Measurements from ENCODE around the gene ALAD. TPM values are rescaled to one million over a fixed set of nuclear protein-coding genes. Genes with fewer than 3 reads are reported as not detected.
A peak's percentile ranks its signal among the peaks of the same experiment; 100 is the strongest.

Gene ALAD
- total and polyA plus RNA-seq, 2 of the 13 experiments (the other 11 are each of a cell fraction or from before 2014, with no cell fraction given) = 21.8 to 30.1 TPM

- TF ChIP-seq USF2 (IDR thresholded peaks at IDR 0.05; ENCODE audit: low read depth, low read length) = no peak
- TF ChIP-seq USF2 (CRISPR knock-in tag; IDR thresholded peaks at IDR 0.05; ENCODE audit: borderline replicate concordance) = no peak
- TF ChIP-seq JUNB (CRISPR knock-in tag; IDR thresholded peaks at IDR 0.05; ENCODE audit: borderline replicate concordance) = no peak
- TF ChIP-seq ZNF430 (CRISPR knock-in tag; IDR thresholded peaks at IDR 0.05) = peak; percentile 85
- TF ChIP-seq NFIC (IDR thresholded peaks at IDR 0.05; ENCODE audit: low read length) = no peak
- 0 out of 2 replicates have a peak, but pooled peaks have one; percentile 24 for TF ChIP-seq ZBTB25 (CRISPR knock-in tag; IDR thresholded peaks at IDR 0.05)
- TF ChIP-seq ZBTB38 (CRISPR knock-in tag; IDR thresholded peaks at IDR 0.05) = peak; percentile 71; the same call in 1 of the 2 replicates
- no peak for TF ChIP-seq ZNF839 (CRISPR knock-in tag; IDR thresholded peaks at IDR 0.05; ENCODE audit: borderline replicate concordance)
- TF ChIP-seq HNRNPUL1 (IDR thresholded peaks at IDR 0.05; ENCODE audit: low read depth, low read length) = peak; percentile 72; the same call in 1 of the 2 replicates
- TF ChIP-seq GTF2F1 (IDR thresholded peaks at IDR 0.05; ENCODE audit: low read length) = no peak
- no peak for TF ChIP-seq ZNF512 (CRISPR knock-in tag; IDR thresholded peaks at IDR 0.05)
- TF ChIP-seq HIVEP1 (CRISPR knock-in tag; IDR thresholded peaks at IDR 0.05) = peak; percentile 78; the same call in 1 of the 2 replicates
- TF ChIP-seq ZNF124 (CRISPR knock-in tag; IDR thresholded peaks at IDR 0.05) = 0 out of 2 replicates have a peak, but pooled peaks have one; percentile 35
- peak; percentile 76 for TF ChIP-seq PHF5A (CRISPR knock-in tag; IDR thresholded peaks at IDR 0.05; ENCODE audit: low read depth, unreplicated experiment)
- peak; percentile 79; the same call in 1 of the 2 replicates for TF ChIP-seq RFXANK (CRISPR knock-in tag; IDR thresholded peaks at IDR 0.05)
- no peak for TF ChIP-seq SKIL (CRISPR knock-in tag; IDR thresholded peaks at IDR 0.05; ENCODE audit: borderline replicate concordance)
- no peak for TF ChIP-seq RELA (CRISPR knock-in tag; IDR thresholded peaks at IDR 0.05)
- 0 out of 2 replicates have a peak, but pooled peaks have one; percentile 23 for TF ChIP-seq ATF2 (CRISPR knock-in tag; IDR thresholded peaks at IDR 0.05)
- peak; percentile 33; the same call in 1 of the 2 replicates for TF ChIP-seq ZNF329 (CRISPR knock-in tag; IDR thresholded peaks at IDR 0.05; ENCODE audit: low read depth)
- TF ChIP-seq NR3C1 (CRISPR knock-in tag; IDR thresholded peaks at IDR 0.05) = no peak
- TF ChIP-seq ZMAT3 (CRISPR knock-in tag; conservative IDR thresholded peaks at IDR 0.05) = no peak; the same call in 1 of the 2 replicates
These were observed at the start of gene ALAD (continued) for GRCh38 chr9:113401027-113401792.

Data from HepG2 (cell line).